ENCODE data around the gene STK17A. TPM values are rescaled to one million over a fixed set of nuclear protein-coding genes. Genes with fewer than 3 reads are reported as not detected.
"Not testable (repeated sequence)": the region's sequence is repeated elsewhere in the genome, so short reads cannot be mapped to it uniquely, and the experiment has no call there.

Gene STK17A
- polyA plus RNA-seq, 4 donors, result 6.6 to 13.3 (median 11.5) TPM

DNA sequence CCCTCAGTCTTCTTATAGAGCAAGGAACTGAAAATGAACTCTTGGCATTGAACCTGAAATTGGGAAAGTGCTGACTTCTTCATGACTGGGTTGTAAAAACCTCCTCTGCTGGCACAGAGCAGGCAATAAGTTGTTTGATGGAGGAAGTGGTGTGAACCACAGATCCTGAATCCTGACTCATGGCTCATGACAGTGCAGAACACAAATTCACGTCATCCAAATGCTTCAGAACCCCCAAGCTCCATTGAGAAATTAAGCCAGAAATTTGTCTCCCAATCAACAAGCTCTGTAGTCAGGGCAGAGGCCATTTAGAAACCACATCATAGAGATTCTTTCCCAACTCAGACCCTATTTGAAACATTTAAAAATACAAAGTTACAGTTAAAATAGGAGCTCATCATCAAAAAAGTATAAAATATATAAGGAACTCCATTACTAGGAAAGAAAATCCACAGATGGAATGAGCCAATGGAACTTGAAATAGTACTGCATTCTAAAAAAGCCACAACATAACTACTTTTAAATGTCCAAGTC lies 10.3 kb upstream of the STK17A start:
- Histone ChIP-seq H3K4me1 (ENCODE audit: control insufficient read depth in 3 of 3, insufficient read depth in 2 of 3, low read depth in 1 of 3, low read length in 2 of 3) (no peaks in the 10 kb centered on the region), H3K9me3 (ENCODE audit: control insufficient read depth in 2 of 2, insufficient read depth in 1 of 2, low read depth in 1 of 2, low read length in 1 of 2) (no peaks in the 10 kb centered on the region), H3K27me3 (ENCODE audit: control insufficient read depth in 3 of 3, insufficient read depth in 3 of 3, low read length in 3 of 3) (no peaks in the 10 kb centered on the region), H3K4me3 (ENCODE audit: low read depth in 1 of 3, low read length in 3 of 3) (no peak overlapping the region), H3K36me3 (ENCODE audit: control insufficient read depth in 3 of 3, insufficient read depth in 2 of 3, low read depth in 1 of 3, low read length in 3 of 3) (no peaks in the 10 kb centered on the region), H3K27ac (ENCODE audit: low read depth in 1 of 3, low read length in 2 of 3) (no peak overlapping the region)
- DNase-seq (no peak), FAIRE-seq (no peak)
- WGBS, 3 donors, result 21 to 43% (median 30%) methylated on average over 1 of the region's 1 CpG

DNA sequence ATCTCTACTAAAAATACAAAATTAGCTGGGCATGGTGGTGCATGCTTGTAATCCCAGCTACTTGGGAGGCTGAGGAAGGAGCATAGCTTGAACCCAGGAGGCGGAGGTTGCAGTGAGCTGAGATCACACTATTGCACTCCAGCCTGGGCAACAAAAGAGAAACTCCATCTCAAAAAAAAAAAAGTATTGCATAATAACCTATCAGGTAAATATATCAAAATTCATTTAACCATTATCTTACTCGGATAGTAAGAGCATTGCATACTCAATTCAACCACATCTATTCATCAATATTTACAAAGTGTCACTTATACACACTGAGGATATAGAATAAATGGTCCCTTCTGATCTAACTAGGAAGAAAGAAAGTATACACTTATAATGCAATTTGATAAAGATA lies 9.1 kb upstream of the STK17A start:
- H3K4me3 ChIP-seq (ENCODE audit: low read depth in 1 of 3, low read length in 3 of 3); H3K9me3 ChIP-seq (ENCODE audit: control insufficient read depth in 2 of 2, insufficient read depth in 1 of 2, low read depth in 1 of 2, low read length in 1 of 2); H3K4me1 ChIP-seq (ENCODE audit: control insufficient read depth in 3 of 3, insufficient read depth in 2 of 3, low read depth in 1 of 3, low read length in 2 of 3); FAIRE-seq; DNase-seq; H3K27me3 ChIP-seq (ENCODE audit: control insufficient read depth in 3 of 3, insufficient read depth in 3 of 3, low read length in 3 of 3); H3K36me3 ChIP-seq (ENCODE audit: control insufficient read depth in 3 of 3, insufficient read depth in 2 of 3, low read depth in 1 of 3, low read length in 3 of 3); H3K27ac ChIP-seq (ENCODE audit: low read depth in 1 of 3, low read length in 2 of 3): not testable (repeated sequence)
- WGBS, 3 donors, result 79 to 86% (median 80%) methylated on average over 2 of the region's 2 CpGs

GRCh38 chr7:43575506-43575905 lies 7.4 kb upstream of the STK17A start:
- Histone ChIP-seq H3K27me3 (ENCODE audit: control insufficient read depth in 3 of 3, insufficient read depth in 3 of 3, low read length in 3 of 3) (no peaks in the 10 kb centered on the region), H3K36me3 (ENCODE audit: control insufficient read depth in 3 of 3, insufficient read depth in 2 of 3, low read depth in 1 of 3, low read length in 3 of 3) (no peaks in the 10 kb centered on the region), H3K9me3 (ENCODE audit: control insufficient read depth in 2 of 2, insufficient read depth in 1 of 2, low read depth in 1 of 2, low read length in 1 of 2) (no peaks in the 10 kb centered on the region), H3K4me3 (ENCODE audit: low read depth in 1 of 3, low read length in 3 of 3) (no peak overlapping the region), H3K27ac (ENCODE audit: low read depth in 1 of 3, low read length in 2 of 3) (no peak overlapping the region), H3K4me1 (ENCODE audit: control insufficient read depth in 3 of 3, insufficient read depth in 2 of 3, low read depth in 1 of 3, low read length in 2 of 3) (no peaks in the 10 kb centered on the region)
- 88 to 91% (median 89%) methylated on average over 6 of the region's 6 CpGs for WGBS, 3 donors
- no peak for FAIRE-seq
- no peak for DNase-seq

GRCh38 chr7:43576241-43576640 lies 6.7 kb upstream of the STK17A start:
- no peak for FAIRE-seq
- 91 to 92% (median 92%) methylated on average over 3 of the region's 3 CpGs for WGBS, 3 donors
- H3K9me3 ChIP-seq (ENCODE audit: control insufficient read depth in 2 of 2, insufficient read depth in 1 of 2, low read depth in 1 of 2, low read length in 1 of 2), result no peaks in the 10 kb centered on the region

GRCh38 chr7:43577485-43577951 lies 5.4 kb upstream of the STK17A start:
- FAIRE-seq (no peak), DNase-seq (no peak)
- H3K9me3 ChIP-seq (ENCODE audit: control insufficient read depth in 2 of 2, insufficient read depth in 1 of 2, low read depth in 1 of 2, low read length in 1 of 2), result no peaks in the 10 kb centered on the region
- no peak overlapping the region for H3K27ac ChIP-seq (ENCODE audit: low read depth in 1 of 3, low read length in 2 of 3)
- H3K4me3 ChIP-seq (ENCODE audit: low read depth in 1 of 3, low read length in 3 of 3), result no peak overlapping the region
- H3K36me3 ChIP-seq (ENCODE audit: control insufficient read depth in 3 of 3, insufficient read depth in 2 of 3, low read depth in 1 of 3, low read length in 3 of 3), result no peaks in the 10 kb centered on the region
- no peaks in the 10 kb centered on the region for H3K27me3 ChIP-seq (ENCODE audit: control insufficient read depth in 3 of 3, insufficient read depth in 3 of 3, low read length in 3 of 3)
- H3K4me1 ChIP-seq (ENCODE audit: control insufficient read depth in 3 of 3, insufficient read depth in 2 of 3, low read depth in 1 of 3, low read length in 2 of 3), result peaks cover 0 to 3% (median 0%) of the 10 kb centered on the region in 3 donors
- 60 to 77% (median 69%) methylated on average over 6 of the region's 6 CpGs for WGBS, 3 donors

More at GRCh38 chr7:43576241-43576640, 6.7 kb upstream of the STK17A start:
- Histone ChIP-seq H3K36me3 (ENCODE audit: control insufficient read depth in 3 of 3, insufficient read depth in 2 of 3, low read depth in 1 of 3, low read length in 3 of 3) (no peaks in the 10 kb centered on the region), H3K27me3 (ENCODE audit: control insufficient read depth in 3 of 3, insufficient read depth in 3 of 3, low read length in 3 of 3) (no peaks in the 10 kb centered on the region), H3K4me3 (ENCODE audit: low read depth in 1 of 3, low read length in 3 of 3) (no peak overlapping the region), H3K27ac (ENCODE audit: low read depth in 1 of 3, low read length in 2 of 3) (no peak overlapping the region), H3K4me1 (ENCODE audit: control insufficient read depth in 3 of 3, insufficient read depth in 2 of 3, low read depth in 1 of 3, low read length in 2 of 3) (no peaks in the 10 kb centered on the region)
- no peak for DNase-seq

- peaks cover 4 to 15% (median 4%) of the 10 kb centered on the region in 3 donors for H3K4me1 ChIP-seq (ENCODE audit: control insufficient read depth in 3 of 3, insufficient read depth in 2 of 3, low read depth in 1 of 3, low read length in 2 of 3)
- FAIRE-seq (no peak), DNase-seq (peak; percentile 68 to 80)
- H3K36me3 ChIP-seq (ENCODE audit: control insufficient read depth in 3 of 3, insufficient read depth in 2 of 3, low read depth in 1 of 3, low read length in 3 of 3), result no peaks in the 10 kb centered on the region
- 0 to 1% (median 1%) methylated on average over 62 to 66 of the region's 66 CpGs for WGBS, 3 donors
- H3K9me3 ChIP-seq (ENCODE audit: control insufficient read depth in 2 of 2, insufficient read depth in 1 of 2, low read depth in 1 of 2, low read length in 1 of 2), result no peaks in the 10 kb centered on the region
- H3K27me3 ChIP-seq (ENCODE audit: control insufficient read depth in 3 of 3, insufficient read depth in 3 of 3, low read length in 3 of 3), result no peaks in the 10 kb centered on the region
- peak overlapping the region; percentile 67 to 97 (median 93) for H3K4me3 ChIP-seq (ENCODE audit: low read depth in 1 of 3, low read length in 3 of 3)
- H3K27ac ChIP-seq (ENCODE audit: low read depth in 1 of 3, low read length in 2 of 3), result peak overlapping the region; percentile 78 to 99 (median 98)
Measured at GRCh38 chr7:43583424-43584194, 701 bp downstream of the STK17A start.

DNA sequence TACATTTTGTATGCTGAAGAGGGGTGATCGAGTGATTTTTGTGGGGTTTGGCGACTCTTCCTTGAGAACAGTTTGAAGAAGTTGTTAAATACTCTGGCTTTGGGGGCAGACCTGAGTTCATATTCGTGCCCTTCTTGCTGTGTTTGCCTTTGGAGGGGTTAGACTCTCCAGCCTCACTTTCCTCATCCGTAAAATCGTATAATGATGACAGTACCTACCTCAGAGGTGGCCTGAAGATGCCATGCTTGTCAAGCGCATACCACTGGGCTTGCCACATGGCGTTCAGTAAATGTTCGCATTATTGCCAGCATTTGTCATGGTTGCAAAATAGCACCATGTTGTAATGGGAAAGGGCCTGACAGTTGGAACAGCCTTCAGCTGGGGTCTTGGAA lies 1.3 kb downstream of the STK17A start:
- Histone ChIP-seq H3K36me3 (ENCODE audit: control insufficient read depth in 3 of 3, insufficient read depth in 2 of 3, low read depth in 1 of 3, low read length in 3 of 3) (no peaks in the 10 kb centered on the region), H3K4me1 (ENCODE audit: control insufficient read depth in 3 of 3, insufficient read depth in 2 of 3, low read depth in 1 of 3, low read length in 2 of 3) (peaks cover 4 to 15% (median 7%) of the 10 kb centered on the region in 3 donors), H3K9me3 (ENCODE audit: control insufficient read depth in 2 of 2, insufficient read depth in 1 of 2, low read depth in 1 of 2, low read length in 1 of 2) (no peaks in the 10 kb centered on the region), H3K27ac (ENCODE audit: low read depth in 1 of 3, low read length in 2 of 3) (peak overlapping the region; percentile 78 to 99 (median 98)), H3K27me3 (ENCODE audit: control insufficient read depth in 3 of 3, insufficient read depth in 3 of 3, low read length in 3 of 3) (no peaks in the 10 kb centered on the region), H3K4me3 (ENCODE audit: low read depth in 1 of 3, low read length in 3 of 3) (peak overlapping the region; percentile 67 to 97 (median 93))
- DNase-seq, result peak; percentile 33 to 41
- WGBS, 3 donors, result 9 to 22% (median 9%) methylated on average over 8 of the region's 8 CpGs
- no peak for FAIRE-seq

GRCh38 chr7:43584733-43585132 lies 1.8 kb downstream of the STK17A start:
- peaks cover 4 to 15% (median 7%) of the 10 kb centered on the region in 3 donors for H3K4me1 ChIP-seq (ENCODE audit: control insufficient read depth in 3 of 3, insufficient read depth in 2 of 3, low read depth in 1 of 3, low read length in 2 of 3)
- H3K36me3 ChIP-seq (ENCODE audit: control insufficient read depth in 3 of 3, insufficient read depth in 2 of 3, low read depth in 1 of 3, low read length in 3 of 3); H3K27me3 ChIP-seq (ENCODE audit: control insufficient read depth in 3 of 3, insufficient read depth in 3 of 3, low read length in 3 of 3); DNase-seq; H3K9me3 ChIP-seq (ENCODE audit: control insufficient read depth in 2 of 2, insufficient read depth in 1 of 2, low read depth in 1 of 2, low read length in 1 of 2); FAIRE-seq: not testable (repeated sequence)
- 70 to 86% (median 82%) methylated on average over 11 of the region's 11 CpGs for WGBS, 3 donors
- H3K27ac ChIP-seq (ENCODE audit: low read depth in 1 of 3, low read length in 2 of 3), result peak overlapping the region in 1 of 3 donors; percentile 48
- H3K4me3 ChIP-seq (ENCODE audit: low read depth in 1 of 3, low read length in 3 of 3), result peak overlapping the region in 2 of 3 donors; percentile 43 to 93
